ENCODE data around the gene SIT1.

GRCh38 chr9:35646153-35646532 is 4.6 kb downstream of the SIT1 start:
- TF ChIP-seq CTCF (IDR thresholded peaks at IDR 0.05), result no peak
- no peak for TF ChIP-seq POLR2A (IDR thresholded peaks at IDR 0.05)
